Kidney epithelial cell (primary cell): ENCODE measurements around the gene PRPF6. TPM values are rescaled to one million over a fixed set of nuclear protein-coding genes. Genes with fewer than 3 reads are reported as not detected.
A peak's percentile ranks its signal among the peaks of the same experiment; 100 is the strongest.

ENCODE experiments used
- DNase-seq: peaks from one replicate; pipeline ENCODE4 v3.0.0-alpha.2; 2010; ENCODE audit warnings: low read depth
- H3K27me3 ChIP-seq: 2 replicates; pipeline ENCODE4 v1.6.0; 2011; ENCODE audit warnings: low read length; ENCODE audit not compliant: control insufficient read depth, insufficient read depth
- H3K36me3 ChIP-seq: 2 replicates; pipeline ENCODE4 v1.5.1; 2011; ENCODE audit warnings: low read length; ENCODE audit not compliant: control insufficient read depth, insufficient read depth
- H3K4me3 ChIP-seq: 2 replicates; pipeline ENCODE4 v1.5.1; 2011; ENCODE audit warnings: low read depth, mild to moderate bottlenecking, control low read depth, low read length
- total RNA-seq: library from RNA; depleted of rRNA; stranded (reverse); fragments of >200 nt; gene quantifications from 2 replicates; pipeline ENCODE4 v1.2.3, GENCODE V29; 2015
- TF ChIP-seq, protein P1 (sequence below): IDR thresholded peaks from 2 replicates; pipeline ENCODE4 v1.5.1; 2011; ENCODE audit warnings: mild to moderate bottlenecking, moderate library complexity, low read length, control low read depth, inconsistent platforms; ENCODE audit not compliant: insufficient read depth, poor library complexity, severe bottlenecking

PRPF6 gene, protein sequence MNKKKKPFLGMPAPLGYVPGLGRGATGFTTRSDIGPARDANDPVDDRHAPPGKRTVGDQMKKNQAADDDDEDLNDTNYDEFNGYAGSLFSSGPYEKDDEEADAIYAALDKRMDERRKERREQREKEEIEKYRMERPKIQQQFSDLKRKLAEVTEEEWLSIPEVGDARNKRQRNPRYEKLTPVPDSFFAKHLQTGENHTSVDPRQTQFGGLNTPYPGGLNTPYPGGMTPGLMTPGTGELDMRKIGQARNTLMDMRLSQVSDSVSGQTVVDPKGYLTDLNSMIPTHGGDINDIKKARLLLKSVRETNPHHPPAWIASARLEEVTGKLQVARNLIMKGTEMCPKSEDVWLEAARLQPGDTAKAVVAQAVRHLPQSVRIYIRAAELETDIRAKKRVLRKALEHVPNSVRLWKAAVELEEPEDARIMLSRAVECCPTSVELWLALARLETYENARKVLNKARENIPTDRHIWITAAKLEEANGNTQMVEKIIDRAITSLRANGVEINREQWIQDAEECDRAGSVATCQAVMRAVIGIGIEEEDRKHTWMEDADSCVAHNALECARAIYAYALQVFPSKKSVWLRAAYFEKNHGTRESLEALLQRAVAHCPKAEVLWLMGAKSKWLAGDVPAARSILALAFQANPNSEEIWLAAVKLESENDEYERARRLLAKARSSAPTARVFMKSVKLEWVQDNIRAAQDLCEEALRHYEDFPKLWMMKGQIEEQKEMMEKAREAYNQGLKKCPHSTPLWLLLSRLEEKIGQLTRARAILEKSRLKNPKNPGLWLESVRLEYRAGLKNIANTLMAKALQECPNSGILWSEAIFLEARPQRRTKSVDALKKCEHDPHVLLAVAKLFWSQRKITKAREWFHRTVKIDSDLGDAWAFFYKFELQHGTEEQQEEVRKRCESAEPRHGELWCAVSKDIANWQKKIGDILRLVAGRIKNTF
- total RNA-seq, result 75.4 and 78.5 TPM in 2 replicates

DNA sequence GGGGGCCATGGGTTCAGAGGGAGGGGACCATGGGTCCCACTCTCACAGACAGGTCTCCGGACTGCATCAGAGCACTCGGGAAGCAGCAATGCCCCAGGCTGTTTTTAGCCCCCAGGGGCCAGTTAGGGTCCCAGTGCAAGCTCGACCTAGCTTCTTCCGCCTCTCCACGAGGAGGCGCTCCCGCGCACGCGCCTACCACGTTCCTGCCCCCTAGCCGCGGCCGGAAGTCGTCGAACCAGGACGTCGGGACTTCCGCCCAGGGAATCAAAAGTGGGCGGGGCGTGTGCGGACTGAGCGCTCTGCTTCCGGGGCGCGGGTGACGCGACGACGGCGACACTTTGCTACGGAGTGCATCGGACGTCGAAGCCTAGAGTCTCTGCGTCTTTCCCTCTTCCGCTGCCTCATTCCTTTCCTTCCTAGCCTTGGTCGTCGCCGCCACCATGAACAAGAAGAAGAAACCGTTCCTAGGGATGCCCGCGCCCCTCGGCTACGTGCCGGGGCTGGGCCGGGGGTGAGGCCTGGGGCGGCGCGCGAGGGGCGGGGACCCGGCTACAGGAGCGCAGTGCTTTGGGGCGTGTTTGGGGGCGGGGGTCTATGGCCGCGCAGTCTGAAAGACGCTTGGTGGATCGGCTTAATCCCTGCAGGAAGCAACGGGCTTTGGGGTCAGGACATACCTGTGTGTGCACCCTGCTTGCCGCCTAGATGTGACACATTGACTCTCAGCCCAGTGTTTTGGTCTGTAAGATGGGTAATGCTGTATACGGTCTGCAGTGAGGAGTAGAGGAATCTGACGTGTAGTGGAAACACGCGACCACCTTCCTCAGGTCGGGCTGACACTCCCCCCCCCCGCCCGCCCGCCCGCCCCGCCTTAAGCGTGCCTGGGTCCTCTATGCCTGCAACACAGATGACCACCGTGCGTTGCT is at the start of gene PRPF6:
PRPF6 (plus strand) TSS at position 327 of the 923 bp plus-strand sequence; CDS start at position 441, 114 bp downstream.
- Histone ChIP-seq H3K36me3 (peaks cover 2% of the 10 kb centered on the region), H3K4me3 (peak within 1 kb of the TSS; percentile 98), H3K27me3 (no peaks in the 10 kb centered on the region)
- DNase-seq, result peak; percentile 85
- TF ChIP-seq, protein P1, sequence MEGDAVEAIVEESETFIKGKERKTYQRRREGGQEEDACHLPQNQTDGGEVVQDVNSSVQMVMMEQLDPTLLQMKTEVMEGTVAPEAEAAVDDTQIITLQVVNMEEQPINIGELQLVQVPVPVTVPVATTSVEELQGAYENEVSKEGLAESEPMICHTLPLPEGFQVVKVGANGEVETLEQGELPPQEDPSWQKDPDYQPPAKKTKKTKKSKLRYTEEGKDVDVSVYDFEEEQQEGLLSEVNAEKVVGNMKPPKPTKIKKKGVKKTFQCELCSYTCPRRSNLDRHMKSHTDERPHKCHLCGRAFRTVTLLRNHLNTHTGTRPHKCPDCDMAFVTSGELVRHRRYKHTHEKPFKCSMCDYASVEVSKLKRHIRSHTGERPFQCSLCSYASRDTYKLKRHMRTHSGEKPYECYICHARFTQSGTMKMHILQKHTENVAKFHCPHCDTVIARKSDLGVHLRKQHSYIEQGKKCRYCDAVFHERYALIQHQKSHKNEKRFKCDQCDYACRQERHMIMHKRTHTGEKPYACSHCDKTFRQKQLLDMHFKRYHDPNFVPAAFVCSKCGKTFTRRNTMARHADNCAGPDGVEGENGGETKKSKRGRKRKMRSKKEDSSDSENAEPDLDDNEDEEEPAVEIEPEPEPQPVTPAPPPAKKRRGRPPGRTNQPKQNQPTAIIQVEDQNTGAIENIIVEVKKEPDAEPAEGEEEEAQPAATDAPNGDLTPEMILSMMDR, result peak; percentile 97

DNA sequence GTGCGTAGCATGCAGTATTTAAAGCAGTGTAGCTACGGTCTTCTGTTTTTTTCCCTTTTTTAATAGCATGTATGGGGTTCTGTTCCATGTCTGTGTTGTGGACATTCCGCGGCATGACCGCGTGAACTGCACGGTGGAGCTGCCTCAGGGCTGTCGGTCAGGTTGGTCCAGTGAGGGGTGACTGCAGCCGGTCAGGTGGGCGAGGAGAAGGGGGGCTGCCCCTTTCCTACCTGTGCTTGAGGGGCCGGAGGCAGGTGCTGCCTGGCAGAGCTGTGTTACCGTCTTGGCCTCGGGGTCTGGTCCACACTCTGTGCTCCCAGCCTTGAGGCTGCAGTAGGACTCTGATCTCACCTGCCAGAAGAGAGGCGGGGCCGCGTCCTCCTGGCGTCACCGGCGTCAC is 49.2 kb upstream of the PRPF6 start:
- DNase-seq, result no peak
- no peaks in the 10 kb centered on the region for H3K27me3 ChIP-seq
- TF ChIP-seq, protein P1, result no peak
- no peak overlapping the region for H3K4me3 ChIP-seq
- H3K36me3 ChIP-seq, result peaks cover 8% of the 10 kb centered on the region

DNA sequence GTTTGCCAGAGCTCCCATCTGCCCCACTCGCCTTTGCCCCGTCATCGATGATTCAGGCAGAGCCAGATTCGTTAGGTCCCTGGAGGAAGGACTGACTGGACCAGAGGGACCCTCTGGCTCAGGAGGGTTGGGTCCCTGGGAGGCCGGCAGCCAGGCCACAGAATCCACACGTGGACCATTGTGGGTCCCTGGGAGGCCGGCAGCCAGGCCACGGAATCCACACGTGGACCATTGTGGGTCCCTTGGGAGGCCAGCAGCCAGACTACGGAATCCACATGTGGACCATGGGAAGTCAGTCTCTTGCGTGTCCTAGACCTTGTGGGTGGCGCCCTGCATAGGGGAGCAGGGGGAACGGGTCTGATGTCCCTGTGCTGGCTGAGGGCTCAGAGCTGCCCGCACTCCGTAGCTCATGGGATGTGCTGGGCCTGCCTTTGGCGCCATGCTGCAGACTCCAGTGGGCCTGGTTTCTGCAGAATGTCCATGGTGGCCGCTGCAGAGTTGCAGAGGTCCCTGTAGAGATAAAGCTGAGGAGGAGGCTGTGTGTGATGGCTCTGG is 48.2 kb upstream of the PRPF6 start:
- Histone ChIP-seq H3K27me3 (no peaks in the 10 kb centered on the region), H3K4me3 (no peak overlapping the region), H3K36me3 (peaks cover 8% of the 10 kb centered on the region)
- TF ChIP-seq, protein P1, result no peak
- no peak for DNase-seq

DNA sequence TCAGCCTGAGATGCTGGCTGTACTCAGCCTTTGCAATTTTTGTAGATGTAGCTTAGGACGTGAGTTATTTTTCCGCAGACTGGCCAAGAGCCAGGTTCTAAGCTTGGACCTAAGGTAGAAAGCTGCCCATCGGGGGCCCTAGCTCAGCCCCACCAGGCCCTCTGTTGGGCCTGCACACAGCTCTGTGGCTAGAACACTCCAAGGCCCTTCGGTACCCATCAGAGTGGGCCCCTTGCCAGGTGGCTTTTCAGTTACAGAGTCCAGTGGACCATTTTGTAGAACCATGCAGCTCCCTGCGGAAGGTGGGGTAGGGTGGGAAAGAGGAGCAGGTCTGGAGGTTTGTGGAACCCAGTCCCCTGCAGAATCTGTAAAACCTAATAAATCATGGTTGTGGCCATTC is 47.3 kb upstream of the PRPF6 start:
- Histone ChIP-seq H3K4me3 (no peak overlapping the region), H3K27me3 (no peaks in the 10 kb centered on the region), H3K36me3 (peaks cover 8% of the 10 kb centered on the region)
- no peak for DNase-seq
- TF ChIP-seq, protein P1, result no peak
